ENCODE measurements around the gene CARM1. TPM values are rescaled to one million over a fixed set of nuclear protein-coding genes. Genes with fewer than 3 reads are reported as not detected.

The CARM1 gene
- total and polyA plus RNA-seq, 2 donors (not counting 1 experiment from before 2014, with no cell fraction given), result 33.0 to 34.3 TPM

GRCh38 chr19:10887616-10888367, 16.4 kb downstream of the CARM1 start:
- Mint-ChIP-seq H3K27ac (no peak overlapping the region), H3K4me3 (no peak overlapping the region), H3K27me3 (no peaks in the 10 kb centered on the region), H3K4me1 (peaks cover 8% of the 10 kb centered on the region), H3K9me3 (ENCODE audit: insufficient read depth) (no peaks in the 10 kb centered on the region)
- H3K9ac ChIP-seq (ENCODE audit: low read length), result no peak overlapping the region
- H3K4me2 ChIP-seq (replicated peaks; ENCODE audit: low read depth, low read length, poor library complexity, severe bottlenecking), result no peak overlapping the region
- 92% methylated on average over 9 of the region's 9 CpGs for WGBS (ENCODE audit: insufficient coverage)
- ChIA-PET POLR2A (interaction anchor here (0.6 kb wide), 1 partner anchor 1790 kb away, joined by 3 read pairs; no protein-coding TSS in a partner anchor), CTCF (interaction anchor here (1.2 to 1.7 kb wide), 2 partner anchors 11 to 49 kb away, joined by 4 to 5 read pairs; no protein-coding TSS in a partner anchor)
- H3K27ac ChIP-seq (ENCODE audit: low read length in 2 of 2), result no peak overlapping the region
- peaks cover 0 to 7% of the 10 kb centered on the region in 2 donors for H3K4me1 ChIP-seq (ENCODE audit: control insufficient read depth in 2 of 2, insufficient read depth in 2 of 2, low read length in 2 of 2)
- intact Hi-C loops (cut with micrococcal nuclease), result no loop called here
- H3K36me3 ChIP-seq (replicated peaks in 1 of 2; ENCODE audit: control extremely low read depth in 1 of 2, control insufficient read depth in 1 of 2, extremely low read depth in 1 of 2, insufficient read depth in 2 of 2, low read length in 1 of 2), result no peaks in the 10 kb centered on the region
- H3K27me3 ChIP-seq (replicated peaks in 1 of 4; ENCODE audit: control extremely low read depth in 1 of 4, control insufficient read depth in 3 of 4, insufficient read depth in 4 of 4, low read length in 3 of 4), result no peaks in the 10 kb centered on the region
- H2AFZ ChIP-seq (ENCODE audit: insufficient read depth, low read depth, low read length, poor library complexity, severe bottlenecking), result no peak overlapping the region
- no peak for TF ChIP-seq EZH2 (IDR thresholded peaks at IDR 0.05; ENCODE audit: borderline replicate concordance, insufficient read depth, low read depth, low read length, poor library complexity, severe bottlenecking)
- no peak for TF ChIP-seq CTCF (IDR thresholded peaks at IDR 0.05)
- ATAC-seq (ENCODE audit: low read depth), result no peak
- H3K9me3 ChIP-seq (ENCODE audit: control extremely low read depth in 1 of 3, control insufficient read depth in 2 of 3, insufficient read depth in 1 of 3, low read length in 2 of 3), result no peaks in the 10 kb centered on the region
- H3K4me3 ChIP-seq (ENCODE audit: control extremely low read depth in 1 of 5, extremely low read depth in 1 of 5, insufficient read depth in 1 of 5, low read depth in 2 of 5, low read length in 4 of 5), result no peak overlapping the region
- DNase-seq, result no peak
- peaks cover 70% of the 10 kb centered on the region for H4K20me1 ChIP-seq (ENCODE audit: control insufficient read depth, insufficient read depth, low read length, poor library complexity, severe bottlenecking)
- peaks cover 85% of the 10 kb centered on the region for H3K79me2 ChIP-seq (ENCODE audit: control insufficient read depth, insufficient read depth, low read length)

GRCh38 chr19:10888421-10888866, 17.1 kb downstream of the CARM1 start:
- Mint-ChIP-seq H3K4me3 (no peak overlapping the region), H3K4me1 (peaks cover 8% of the 10 kb centered on the region), H3K27me3 (no peaks in the 10 kb centered on the region), H3K27ac (no peak overlapping the region), H3K9me3 (ENCODE audit: insufficient read depth) (no peaks in the 10 kb centered on the region)
- 71% methylated on average over 13 of the region's 13 CpGs for WGBS (ENCODE audit: insufficient coverage)
- H4K20me1 ChIP-seq (ENCODE audit: control insufficient read depth, insufficient read depth, low read length, poor library complexity, severe bottlenecking), result peaks cover 64% of the 10 kb centered on the region
- peaks cover 0 to 7% of the 10 kb centered on the region in 2 donors for H3K4me1 ChIP-seq (ENCODE audit: control insufficient read depth in 2 of 2, insufficient read depth in 2 of 2, low read length in 2 of 2)
- ChIA-PET CTCF (interaction anchor here (0.8 to 1.7 kb wide), 3 partner anchors 12 to 566 kb away, joined by 3 to 5 read pairs (median 4); no protein-coding TSS in a partner anchor), POLR2A (no interaction called here)
- peaks cover 82% of the 10 kb centered on the region for H3K79me2 ChIP-seq (ENCODE audit: control insufficient read depth, insufficient read depth, low read length)
- H3K4me3 ChIP-seq (ENCODE audit: control extremely low read depth in 1 of 5, extremely low read depth in 1 of 5, insufficient read depth in 1 of 5, low read depth in 2 of 5, low read length in 4 of 5), result no peak overlapping the region
- no peak for TF ChIP-seq CTCF (IDR thresholded peaks at IDR 0.05)
- no peak for TF ChIP-seq EZH2 (IDR thresholded peaks at IDR 0.05; ENCODE audit: borderline replicate concordance, insufficient read depth, low read depth, low read length, poor library complexity, severe bottlenecking)
- no peaks in the 10 kb centered on the region for H3K27me3 ChIP-seq (replicated peaks in 1 of 4; ENCODE audit: control extremely low read depth in 1 of 4, control insufficient read depth in 3 of 4, insufficient read depth in 4 of 4, low read length in 3 of 4)
- no peak overlapping the region for H3K4me2 ChIP-seq (replicated peaks; ENCODE audit: low read depth, low read length, poor library complexity, severe bottlenecking)
- no peaks in the 10 kb centered on the region for H3K36me3 ChIP-seq (replicated peaks in 1 of 2; ENCODE audit: control extremely low read depth in 1 of 2, control insufficient read depth in 1 of 2, extremely low read depth in 1 of 2, insufficient read depth in 2 of 2, low read length in 1 of 2)
- intact Hi-C loops (cut with micrococcal nuclease), result no loop called here
- H3K9me3 ChIP-seq (ENCODE audit: control extremely low read depth in 1 of 3, control insufficient read depth in 2 of 3, insufficient read depth in 1 of 3, low read length in 2 of 3), result no peaks in the 10 kb centered on the region
- ATAC-seq (ENCODE audit: low read depth), result no peak
- H3K27ac ChIP-seq (ENCODE audit: low read length in 2 of 2), result no peak overlapping the region
- no peak for DNase-seq
- H3K9ac ChIP-seq (ENCODE audit: low read length), result no peak overlapping the region
- no peak overlapping the region for H2AFZ ChIP-seq (ENCODE audit: insufficient read depth, low read depth, low read length, poor library complexity, severe bottlenecking)
